K562 (cell line): Measurements from ENCODE around the gene DPEP1.

Experiments
- ARID3A ChIP-seq: IDR thresholded peaks from 2 replicates; pipeline ENCODE4 v1.6.1; 2012; ENCODE audit warnings: low read depth, low read length, improper control_type of control experiment, borderline replicate concordance
- BACH1 ChIP-seq: fragments of 200-800 bp; sonication (Bioruptor generic); IDR thresholded peaks from 2 replicates; pipeline ENCODE4 v1.6.1; 2016; ENCODE audit warnings: missing genetic modification characterization, missing compliant biosample characterization
- KLF1 ChIP-seq: fragments of 450-650 bp; IDR thresholded peaks from 2 replicates; pipeline ENCODE4 v1.6.1; 2016; ENCODE audit warnings: missing genetic modification characterization, missing compliant biosample characterization
- SIN3A ChIP-seq, 2 experiments: fragments of 150-350 bp in 1 of 2; IDR thresholded peaks; 2 replicates each; pipeline ENCODE4 v1.6.1; 2011 to 2016; ENCODE audit warnings: borderline replicate concordance in 2 of 2, low read depth in 2 of 2, low read length in 2 of 2, mild to moderate bottlenecking in 2 of 2, moderate library complexity in 2 of 2; ENCODE audit not compliant: control insufficient read depth in 1 of 2
- ZNF274 ChIP-seq: IDR thresholded peaks from 2 replicates; pipeline ENCODE4 v1.6.1; 2011; ENCODE audit warnings: low read depth, mild to moderate bottlenecking, low read length, moderate library complexity, borderline replicate concordance
- TF ChIP-seq, protein P1 (sequence below), 2 experiments: IDR thresholded peaks; 2 replicates each; pipeline ENCODE4 v1.6.1; 2011; ENCODE audit warnings: borderline replicate concordance in 1 of 2, control low read depth in 1 of 2, low read depth in 1 of 2, low read length in 1 of 2, mild to moderate bottlenecking in 1 of 2, mixed read lengths in 1 of 2, moderate library complexity in 1 of 2; ENCODE audit not compliant: insufficient read depth in 1 of 2, insufficient read length in 1 of 2, poor library complexity in 1 of 2, severe bottlenecking in 1 of 2; ENCODE audit errors: extremely low read depth in 1 of 2

DNA sequence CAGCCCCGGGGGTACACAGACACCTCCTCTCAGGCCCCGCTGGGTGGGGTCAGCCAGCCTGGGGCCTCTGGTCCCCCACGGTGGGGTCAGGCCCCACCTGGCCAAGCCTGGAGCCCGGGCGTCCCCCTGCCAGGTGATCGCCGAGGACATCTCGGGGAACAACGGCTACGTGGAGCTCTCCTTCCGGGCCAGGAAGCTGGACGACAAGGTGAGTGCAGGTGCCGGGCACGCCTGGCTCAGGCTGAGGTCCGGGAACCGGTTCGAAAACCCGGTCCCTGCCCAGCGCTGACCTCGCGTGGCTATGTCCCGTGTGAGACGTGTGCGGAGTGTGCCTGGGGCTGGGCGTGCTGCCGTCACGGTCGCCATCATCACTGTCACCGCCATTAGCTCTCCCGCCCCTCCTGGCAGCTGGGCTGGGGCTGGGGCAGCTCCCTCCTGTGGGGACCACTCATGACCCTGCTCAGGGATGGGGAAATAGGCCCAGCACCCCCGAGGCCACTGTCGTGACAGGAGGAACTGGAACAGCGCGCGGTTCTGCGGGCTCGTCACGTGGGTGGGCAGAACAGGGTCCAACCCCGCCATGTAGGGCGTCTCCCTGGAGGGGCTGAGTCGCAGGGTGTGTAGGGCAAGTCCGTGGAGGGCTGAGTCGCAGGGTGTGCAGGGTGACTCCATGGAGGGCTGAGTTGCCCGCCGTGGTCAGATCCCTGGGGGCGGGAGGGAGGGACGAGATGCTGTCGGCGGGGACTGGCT, 29.4 kb upstream of the DPEP1 start:
- TF ChIP-seq, protein P1, sequence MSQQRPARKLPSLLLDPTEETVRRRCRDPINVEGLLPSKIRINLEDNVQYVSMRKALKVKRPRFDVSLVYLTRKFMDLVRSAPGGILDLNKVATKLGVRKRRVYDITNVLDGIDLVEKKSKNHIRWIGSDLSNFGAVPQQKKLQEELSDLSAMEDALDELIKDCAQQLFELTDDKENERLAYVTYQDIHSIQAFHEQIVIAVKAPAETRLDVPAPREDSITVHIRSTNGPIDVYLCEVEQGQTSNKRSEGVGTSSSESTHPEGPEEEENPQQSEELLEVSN (IDR thresholded peaks at IDR 0.05; ENCODE audit: borderline replicate concordance in 1 of 2, extremely low read depth in 1 of 2, insufficient read depth in 1 of 2, insufficient read length in 1 of 2, low read depth in 1 of 2, low read length in 1 of 2, poor library complexity in 1 of 2, severe bottlenecking in 1 of 2), result no peak
- TF ChIP-seq BACH1 (tag) (no peak), ARID3A (no peak), KLF1 (tag) (no peak), SIN3A (IDR thresholded peaks at IDR 0.05; ENCODE audit: borderline replicate concordance in 2 of 2, control insufficient read depth in 1 of 2, low read depth in 2 of 2, low read length in 2 of 2) (no peak), ZNF274 (no peak)
